ENCODE data around the gene RUNDC1. TPM values are rescaled to one million over a fixed set of nuclear protein-coding genes. Genes with fewer than 3 reads are reported as not detected.

The RUNDC1 gene
- total RNA-seq, 8 experiments from 2014 or later: 11.8 to 14.8 (median 13.5) TPM

DNA sequence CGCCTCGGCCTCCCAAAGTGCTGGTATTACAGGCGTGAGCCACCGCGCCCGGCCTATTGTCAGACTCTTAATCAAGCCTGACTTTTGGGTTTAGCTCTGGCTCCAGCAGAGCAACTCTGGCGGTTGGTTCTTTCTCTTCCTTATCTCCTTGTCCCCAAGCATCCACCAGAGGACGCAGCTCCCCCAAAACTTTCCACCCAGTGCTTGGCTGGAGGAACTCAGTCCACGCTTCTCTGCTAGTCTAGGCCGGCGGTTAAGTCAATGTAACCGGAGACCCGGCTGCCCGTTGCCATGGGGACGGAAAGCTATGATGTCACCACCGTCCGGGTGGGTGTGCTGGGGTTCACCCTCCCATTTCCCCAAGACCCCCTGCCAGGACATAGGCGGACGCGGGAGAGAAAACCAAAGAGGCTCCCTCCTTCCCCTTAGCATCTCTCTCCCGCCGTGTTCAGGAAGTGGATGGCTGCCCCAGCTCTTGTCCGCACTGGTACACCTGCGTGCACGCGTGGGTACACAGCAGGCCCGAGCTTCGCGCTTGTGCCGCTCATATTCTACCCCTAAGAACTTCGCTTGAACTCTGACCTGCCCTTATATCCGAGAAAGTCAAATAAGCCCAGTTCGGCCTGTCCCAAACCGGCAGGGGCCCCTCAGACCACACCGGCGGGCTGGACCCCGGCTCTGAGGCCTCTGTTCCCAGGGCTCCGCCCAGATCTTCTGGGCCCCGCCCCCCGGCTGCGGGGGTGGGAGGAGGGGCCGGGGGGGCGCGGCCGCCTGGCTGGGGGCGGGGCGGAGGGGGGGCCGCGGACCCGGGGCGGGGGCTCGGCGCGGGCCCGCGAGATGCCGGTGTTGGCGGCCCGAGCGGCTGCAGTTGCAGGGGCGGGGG lies 44.3 kb downstream of the RUNDC1 start, which contains the start of gene RND2:
RND2 (plus strand) TSS at position 825 of the 883 bp plus-strand sequence. CDS start 117 bp downstream, outside the sequence.
- ATAC-seq (replicated peaks in 6 of 8): peak; percentile 52 to 74 (median 66)
- peak within 1 kb of the TSS; percentile 75 to 82 for H3K27ac ChIP-seq
- peak within 1 kb of the TSS; percentile 44 to 50 (median 46) for H3K4me3 ChIP-seq
- peaks cover 29 to 34% of the 10 kb centered on the region in 2 donors for H3K4me1 ChIP-seq (replicated peaks in 1 of 2)
- in situ Hi-C loops (cut with MboI; ENCODE audit: low pct_unique_long_range_greater_than_20kb in 2 of 9, low sequenced_read_pairs in 9 of 9, unreplicated experiment in 9 of 9): loop anchor here in 1 of 9 experiments (25.0 kb wide), 1 partner anchor 313 kb away; no protein-coding TSS in a partner anchor
- 0 to 2% (median 0%) methylated on average over 1 to 22 of the region's 61 CpGs; no CpG with 5 or more reads in 6 of the 10 experiments for WGBS, 10 experiments

GRCh38 chr17:43025290-43025657 lies 44.9 kb downstream of the RUNDC1 start:
- H3K4me1 ChIP-seq (replicated peaks in 1 of 2): peaks cover 22 to 28% of the 10 kb centered on the region in 2 donors
- peak in 1 of 8 experiments; percentile 30 for ATAC-seq (replicated peaks in 6 of 8)
- 7% methylated on average over 3 of the region's 27 CpGs; no CpG with 5 or more reads in 9 of the 10 experiments for WGBS, 10 experiments
- H3K4me3 ChIP-seq: peak overlapping the region; percentile 44 to 50 (median 46)
- peak overlapping the region; percentile 75 to 82 for H3K27ac ChIP-seq
- in situ Hi-C loops (cut with MboI; ENCODE audit: low pct_unique_long_range_greater_than_20kb in 2 of 9, low sequenced_read_pairs in 9 of 9, unreplicated experiment in 9 of 9): no loop called here

GRCh38 chr17:43025766-43026537 lies 45.6 kb downstream of the RUNDC1 start:
- ATAC-seq (replicated peaks in 6 of 8): no peak
- H3K27ac ChIP-seq: peak overlapping the region in 1 of 2 donors; percentile 82
- in situ Hi-C loops (cut with MboI; ENCODE audit: low pct_unique_long_range_greater_than_20kb in 2 of 9, low sequenced_read_pairs in 9 of 9, unreplicated experiment in 9 of 9): no loop called here
- peak overlapping the region; percentile 44 to 50 (median 46) for H3K4me3 ChIP-seq
- WGBS, 10 experiments: 35 to 100% (median 61%) methylated on average over 1 to 5 of the region's 16 CpGs; no CpG with 5 or more reads in 5 of the 10 experiments
- peaks cover 20 to 25% of the 10 kb centered on the region in 2 donors for H3K4me1 ChIP-seq (replicated peaks in 1 of 2)

DNA sequence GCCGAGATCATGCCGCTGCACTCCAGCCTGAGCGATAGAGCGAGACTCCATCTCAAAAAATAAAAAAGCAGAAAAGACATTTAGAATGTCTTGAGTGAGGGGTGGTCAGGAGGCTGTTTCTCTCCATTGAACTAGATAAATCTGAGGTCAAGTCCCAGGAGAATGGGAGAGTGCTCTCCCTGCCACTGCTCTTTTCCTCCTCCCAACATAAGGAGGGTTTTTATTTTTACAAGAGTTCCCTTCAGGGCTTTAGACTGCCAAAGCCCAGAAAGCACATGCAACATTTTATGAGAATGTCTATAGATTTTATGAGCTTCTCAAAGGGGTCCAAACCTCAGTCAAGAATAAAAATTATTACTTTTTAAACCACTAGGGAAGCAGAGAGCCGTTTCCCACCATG lies 46.2 kb downstream of the RUNDC1 start:
- in situ Hi-C loops (cut with MboI; ENCODE audit: low pct_unique_long_range_greater_than_20kb in 2 of 9, low sequenced_read_pairs in 9 of 9, unreplicated experiment in 9 of 9): no loop called here
- no peak overlapping the region for H3K4me3 ChIP-seq
- H3K4me1 ChIP-seq (replicated peaks in 1 of 2): peaks cover 20 to 25% of the 10 kb centered on the region in 2 donors
- no peak for ATAC-seq (replicated peaks in 6 of 8)
- 40 to 100% (median 80%) methylated on average over 1 to 4 of the region's 5 CpGs; no CpG with 5 or more reads in 2 of the 10 experiments for WGBS, 10 experiments
- H3K27ac ChIP-seq: no peak overlapping the region

- Histone ChIP-seq H3K4me1 (replicated peaks in 1 of 2) (peaks cover 20 to 25% of the 10 kb centered on the region in 2 donors), H3K27ac (no peak overlapping the region), H3K4me3 (no peak overlapping the region)
- WGBS, 10 experiments: 58 to 88% (median 71%) methylated on average over 1 to 4 of the region's 9 CpGs; no CpG with 5 or more reads in 6 of the 10 experiments
- no peak for ATAC-seq (replicated peaks in 6 of 8)
- in situ Hi-C loops (cut with MboI; ENCODE audit: low pct_unique_long_range_greater_than_20kb in 2 of 9, low sequenced_read_pairs in 9 of 9, unreplicated experiment in 9 of 9): no loop called here
Observed at GRCh38 chr17:43027091-43028032, 47.0 kb downstream of the RUNDC1 start.

GRCh38 chr17:43028221-43028861 lies 48.0 kb downstream of the RUNDC1 start:
- Histone ChIP-seq H3K4me3 (no peak overlapping the region), H3K4me1 (replicated peaks in 1 of 2) (peaks cover 23 to 29% of the 10 kb centered on the region in 2 donors), H3K27ac (no peak overlapping the region)
- no peak for ATAC-seq (replicated peaks in 6 of 8)
- in situ Hi-C loops (cut with MboI; ENCODE audit: low pct_unique_long_range_greater_than_20kb in 2 of 9, low sequenced_read_pairs in 9 of 9, unreplicated experiment in 9 of 9): no loop called here
- WGBS, 10 experiments: 80 to 92% (median 82%) methylated on average over 1 to 14 of the region's 17 CpGs; no CpG with 5 or more reads in 3 of the 10 experiments

- H3K27ac ChIP-seq: no peak overlapping the region
- in situ Hi-C loops (cut with MboI; ENCODE audit: low pct_unique_long_range_greater_than_20kb in 2 of 9, low sequenced_read_pairs in 9 of 9, unreplicated experiment in 9 of 9): no loop called here
- H3K4me3 ChIP-seq: no peak overlapping the region
- peaks cover 43 to 46% of the 10 kb centered on the region in 2 donors for H3K4me1 ChIP-seq (replicated peaks in 1 of 2)
- ATAC-seq (replicated peaks in 6 of 8): no peak
- WGBS, 10 experiments: 56 to 89% (median 75%) methylated on average over 1 to 5 of the region's 6 CpGs; no CpG with 5 or more reads in 4 of the 10 experiments
Observed at GRCh38 chr17:43030137-43030767, 49.9 kb downstream of the RUNDC1 start.

DNA sequence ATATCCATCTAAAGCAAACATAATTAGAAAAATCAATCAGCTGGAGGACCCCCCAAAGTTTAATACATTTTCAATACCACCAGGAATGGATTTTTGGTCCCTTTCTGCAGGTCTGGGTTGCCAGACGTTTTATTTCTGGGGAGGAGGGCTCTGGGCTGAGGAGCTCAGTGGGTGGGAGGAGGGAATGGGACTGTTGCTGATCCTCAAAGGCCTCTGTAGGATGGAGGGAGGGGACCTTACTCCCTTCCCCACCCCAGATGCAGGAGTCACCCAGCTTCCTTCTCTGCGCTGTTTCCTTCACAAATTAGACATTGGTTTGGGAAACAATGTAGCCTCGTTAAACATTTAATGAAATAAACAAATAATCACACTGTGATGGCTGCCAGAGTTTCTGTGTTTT lies 51.3 kb downstream of the RUNDC1 start:
- Histone ChIP-seq H3K27ac (no peak overlapping the region), H3K4me1 (replicated peaks in 1 of 2) (peaks cover 47 to 49% of the 10 kb centered on the region in 2 donors)

GRCh38 chr17:43033948-43034881 lies 53.9 kb downstream of the RUNDC1 start:
- 0 to 100% (median 24%) methylated on average over 1 to 4 of the region's 12 CpGs; no CpG with 5 or more reads in 1 of the 10 experiments for WGBS, 10 experiments
- Histone ChIP-seq H3K4me3 (no peak overlapping the region), H3K27ac (peak overlapping the region; percentile 81 to 85), H3K4me1 (replicated peaks in 1 of 2) (peaks cover 53% of the 10 kb centered on the region in 2 donors)
- peak; percentile 49 to 92 (median 71) for ATAC-seq (replicated peaks in 6 of 8)
- in situ Hi-C loops (cut with MboI; ENCODE audit: low pct_unique_long_range_greater_than_20kb in 2 of 9, low sequenced_read_pairs in 9 of 9, unreplicated experiment in 9 of 9): no loop called here

More for the DNA sequence above, 51.3 kb downstream of the RUNDC1 start:
- no peak overlapping the region for H3K4me3 ChIP-seq
- in situ Hi-C loops (cut with MboI; ENCODE audit: low pct_unique_long_range_greater_than_20kb in 2 of 9, low sequenced_read_pairs in 9 of 9, unreplicated experiment in 9 of 9): no loop called here
- WGBS, 10 experiments: 40 to 100% (median 100%) methylated on average over 1 to 2 of the region's 3 CpGs; no CpG with 5 or more reads in 3 of the 10 experiments
- no peak for ATAC-seq (replicated peaks in 6 of 8)

DNA sequence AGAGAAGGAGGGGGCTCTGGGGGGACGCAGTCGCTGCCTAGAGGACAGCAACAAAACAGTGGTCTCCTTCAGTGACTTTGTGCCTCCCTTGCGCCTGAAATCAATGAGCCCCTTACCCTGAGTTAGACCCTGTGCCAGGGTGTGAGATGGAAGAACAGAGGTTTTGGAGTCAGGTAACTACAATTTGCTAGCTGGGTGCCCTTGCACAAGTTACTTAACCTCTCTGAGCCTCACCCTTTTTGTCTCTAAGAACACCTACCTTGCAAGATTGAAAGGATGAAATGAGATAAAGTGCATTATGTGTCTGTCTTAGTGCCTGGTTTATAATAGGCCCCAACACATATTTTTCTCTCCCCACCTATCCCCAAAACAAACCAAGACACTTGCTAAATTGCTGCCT lies 54.5 kb downstream of the RUNDC1 start:
- H3K27ac ChIP-seq: peak overlapping the region; percentile 81 to 85
- peaks cover 54 to 58% of the 10 kb centered on the region in 2 donors for H3K4me1 ChIP-seq (replicated peaks in 1 of 2)
- ATAC-seq (replicated peaks in 6 of 8): no peak
- WGBS, 10 experiments: 0 to 100% methylated on average over 1 of the region's 3 CpGs; no CpG with 5 or more reads in 8 of the 10 experiments
- H3K4me3 ChIP-seq: no peak overlapping the region
- in situ Hi-C loops (cut with MboI; ENCODE audit: low pct_unique_long_range_greater_than_20kb in 2 of 9, low sequenced_read_pairs in 9 of 9, unreplicated experiment in 9 of 9): no loop called here

All from motor neuron (in vitro differentiated cells).